Calu3 (cell line): Measurements from ENCODE around the gene STK10. TPM values are rescaled to one million over a fixed set of nuclear protein-coding genes. Genes with fewer than 3 reads are reported as not detected.

Experiments
- BruUV-seq: library from RNA; stranded (reverse); fragments of 400-500 nt; replicated peaks from 2 replicates; lab custom pipeline; 2021; lab: Mats Ljungman, UMichigan
- CTCF ChIA-PET: fragments of 300-600 bp; sonication (Branson Sonifier 250); formaldehyde crosslinking; loops from one replicate; lab custom pipeline; 2022; ENCODE audit warnings: antibody characterized with exemption; lab: Charles Lee
- DNase-seq: peaks from one replicate; pipeline ENCODE4 v3.0.0; 2022
- H3K27ac Mint-ChIP-seq: one replicate; pipeline ENCODE4 v1.8.0; 2022; ENCODE audit warnings: mixed read lengths; ENCODE audit not compliant: unreplicated experiment
- H3K27me3 Mint-ChIP-seq: one replicate; pipeline ENCODE4 v1.8.0; 2022; ENCODE audit warnings: mixed read lengths; ENCODE audit not compliant: unreplicated experiment
- H3K36me3 Mint-ChIP-seq: one replicate; pipeline ENCODE4 v1.8.0; 2022; ENCODE audit warnings: mild to moderate bottlenecking, moderate library complexity, mixed read lengths; ENCODE audit not compliant: insufficient read depth, unreplicated experiment
- H3K4me1 Mint-ChIP-seq: one replicate; pipeline ENCODE4 v1.8.0; 2022; ENCODE audit warnings: mild to moderate bottlenecking, low read depth, mixed read lengths; ENCODE audit not compliant: unreplicated experiment
- H3K4me3 Mint-ChIP-seq: one replicate; pipeline ENCODE4 v1.8.0; 2022; ENCODE audit warnings: mild to moderate bottlenecking, low read depth, moderate library complexity, mixed read lengths; ENCODE audit not compliant: unreplicated experiment
- H3K9me3 Mint-ChIP-seq: one replicate; pipeline ENCODE4 v1.8.0; 2022; ENCODE audit warnings: low read depth, mixed read lengths; ENCODE audit not compliant: unreplicated experiment
- CTCF ChIP-seq: fragments of 200-600 bp; IDR thresholded peaks from one replicate; pipeline ENCODE4 v1.8.0; 2022; ENCODE audit warnings: antibody characterized with exemption; ENCODE audit not compliant: unreplicated experiment
- intact Hi-C: fragments of 100-400 bp; cut with micrococcal nuclease; formaldehyde crosslinking; loops from one replicate; pipeline ENCODE4 v1.10.0; 2022; ENCODE audit not compliant: unreplicated experiment
- total RNA-seq: library from RNA; stranded (reverse); gene quantifications from 2 replicates; pipeline ENCODE4 v1.2.3, GENCODE V29; 2022

The STK10 gene
- total RNA-seq, 1 experiment from 2014 or later = 27.4 TPM

GRCh38 chr5:172097356-172097755, 90.7 kb downstream of the STK10 start:
- intact Hi-C loops = no loop called here
- H3K36me3 Mint-ChIP-seq = peaks cover 9% of the 10 kb centered on the region
- no peak overlapping the region for H3K4me3 Mint-ChIP-seq
- peaks cover 3% of the 10 kb centered on the region for H3K9me3 Mint-ChIP-seq
- H3K27ac Mint-ChIP-seq = no peak overlapping the region
- no peak for TF ChIP-seq CTCF
- H3K27me3 Mint-ChIP-seq = no peaks in the 10 kb centered on the region
- no peak for DNase-seq
- CTCF ChIA-PET = no interaction called here
- peaks cover 8% of the 10 kb centered on the region for H3K4me1 Mint-ChIP-seq
- BruUV-seq = no TSS peak

DNA sequence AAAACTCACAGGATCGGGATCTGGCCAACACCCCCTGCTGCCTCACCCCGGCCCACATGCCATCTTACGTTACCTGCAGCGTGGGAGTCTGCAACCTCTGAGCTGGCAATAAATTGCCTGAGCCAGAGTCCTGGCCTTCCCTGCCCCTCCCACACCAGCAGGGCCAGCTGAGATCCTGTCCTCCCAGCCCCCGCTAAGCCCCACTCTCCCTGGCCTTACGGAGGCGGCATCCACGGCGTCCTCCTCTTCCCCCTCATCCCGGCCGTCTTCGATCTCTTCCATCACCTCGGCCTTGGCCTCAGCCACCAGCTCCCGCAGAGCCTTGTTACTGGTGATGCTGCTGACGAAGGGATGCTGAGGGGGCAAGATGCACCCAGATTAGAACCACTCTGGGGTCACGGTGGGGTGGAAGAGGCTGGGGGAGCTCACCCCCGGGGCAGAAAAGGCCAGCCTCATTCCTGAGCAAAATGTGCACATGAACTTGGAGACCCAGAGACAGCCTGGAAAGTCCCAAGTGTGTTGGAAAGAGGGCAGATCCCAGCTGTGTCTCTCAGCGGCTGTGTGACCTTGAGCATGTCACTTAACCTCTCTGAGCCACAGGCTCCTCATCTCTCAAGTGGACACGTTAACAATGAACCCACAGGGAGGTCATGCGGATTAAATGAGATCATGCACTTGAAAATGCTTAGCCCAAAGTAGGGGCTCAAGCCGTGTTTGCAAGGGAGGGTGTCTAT, 91.7 kb downstream of the STK10 start:
- Mint-ChIP-seq H3K27me3 (no peaks in the 10 kb centered on the region), H3K27ac (no peak overlapping the region), H3K9me3 (peaks cover 3% of the 10 kb centered on the region), H3K4me1 (no peaks in the 10 kb centered on the region), H3K4me3 (no peak overlapping the region), H3K36me3 (peaks cover 4% of the 10 kb centered on the region)
- CTCF ChIA-PET = interaction anchor here (1.7 kb wide), 1 partner anchor 92 kb away, joined by 5 read pairs; no protein-coding TSS in a partner anchor
- no TSS peak for BruUV-seq
- no peak for DNase-seq
- no peak for TF ChIP-seq CTCF
- intact Hi-C loops = no loop called here

GRCh38 chr5:172095368-172096206, 92.4 kb downstream of the STK10 start:
- BruUV-seq = no TSS peak
- Mint-ChIP-seq H3K36me3 (peaks cover 4% of the 10 kb centered on the region), H3K27me3 (no peaks in the 10 kb centered on the region), H3K27ac (no peak overlapping the region), H3K4me1 (no peaks in the 10 kb centered on the region), H3K4me3 (no peak overlapping the region), H3K9me3 (peaks cover 3% of the 10 kb centered on the region)
- no peak for DNase-seq
- TF ChIP-seq CTCF = no peak
- intact Hi-C loops = no loop called here
- CTCF ChIA-PET = interaction anchor here (1.7 kb wide), 1 partner anchor 93 kb away, joined by 5 read pairs; no protein-coding TSS in a partner anchor

DNA sequence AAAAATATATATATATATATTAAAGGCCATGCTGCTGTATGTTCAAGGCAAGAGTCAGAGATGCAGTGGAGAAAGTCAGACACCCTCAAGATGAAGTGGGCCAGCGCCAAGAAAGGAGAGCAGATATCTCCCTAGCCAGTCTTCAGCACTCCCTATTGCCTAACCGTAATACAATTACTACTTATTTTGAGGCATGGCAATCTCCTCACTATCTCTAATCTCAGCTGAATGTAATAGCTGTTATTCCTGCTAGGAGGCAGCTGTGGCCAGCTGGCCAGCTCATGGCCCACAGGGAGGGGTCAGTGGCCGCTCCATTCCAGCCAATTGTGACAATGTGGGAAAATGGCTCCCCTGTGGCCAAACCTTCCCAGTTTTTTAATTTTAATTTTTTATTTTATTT, 94.1 kb downstream of the STK10 start:
- intact Hi-C loops = no loop called here
- peaks cover 4% of the 10 kb centered on the region for H3K36me3 Mint-ChIP-seq
- H3K27me3 Mint-ChIP-seq = no peaks in the 10 kb centered on the region
- no peak overlapping the region for H3K27ac Mint-ChIP-seq
- peaks cover 4% of the 10 kb centered on the region for H3K9me3 Mint-ChIP-seq
- DNase-seq = no peak
- H3K4me1 Mint-ChIP-seq = no peaks in the 10 kb centered on the region
- CTCF ChIA-PET = interaction anchor here (0.6 kb wide), 1 partner anchor 922 kb away, joined by 6 read pairs; no protein-coding TSS in a partner anchor
- no TSS peak for BruUV-seq
- H3K4me3 Mint-ChIP-seq = no peak overlapping the region
- no peak for TF ChIP-seq CTCF
